ENCODE results near the gene PLIN4.
"Not testable (repeated sequence)": the region's sequence is repeated elsewhere in the genome, so short reads cannot be mapped to it uniquely, and the experiment has no call there.

The PLIN4 gene

GRCh38 chr19:4529924-4530522 lies 11.7 kb upstream of the PLIN4 start:
- DNase-seq (ENCODE audit: extremely low read depth, low read depth) = no peak
- TF ChIP-seq, protein P1, sequence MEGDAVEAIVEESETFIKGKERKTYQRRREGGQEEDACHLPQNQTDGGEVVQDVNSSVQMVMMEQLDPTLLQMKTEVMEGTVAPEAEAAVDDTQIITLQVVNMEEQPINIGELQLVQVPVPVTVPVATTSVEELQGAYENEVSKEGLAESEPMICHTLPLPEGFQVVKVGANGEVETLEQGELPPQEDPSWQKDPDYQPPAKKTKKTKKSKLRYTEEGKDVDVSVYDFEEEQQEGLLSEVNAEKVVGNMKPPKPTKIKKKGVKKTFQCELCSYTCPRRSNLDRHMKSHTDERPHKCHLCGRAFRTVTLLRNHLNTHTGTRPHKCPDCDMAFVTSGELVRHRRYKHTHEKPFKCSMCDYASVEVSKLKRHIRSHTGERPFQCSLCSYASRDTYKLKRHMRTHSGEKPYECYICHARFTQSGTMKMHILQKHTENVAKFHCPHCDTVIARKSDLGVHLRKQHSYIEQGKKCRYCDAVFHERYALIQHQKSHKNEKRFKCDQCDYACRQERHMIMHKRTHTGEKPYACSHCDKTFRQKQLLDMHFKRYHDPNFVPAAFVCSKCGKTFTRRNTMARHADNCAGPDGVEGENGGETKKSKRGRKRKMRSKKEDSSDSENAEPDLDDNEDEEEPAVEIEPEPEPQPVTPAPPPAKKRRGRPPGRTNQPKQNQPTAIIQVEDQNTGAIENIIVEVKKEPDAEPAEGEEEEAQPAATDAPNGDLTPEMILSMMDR (IDR thresholded peaks at IDR 0.05; ENCODE audit: low read depth, low read length) = no peak

DNA sequence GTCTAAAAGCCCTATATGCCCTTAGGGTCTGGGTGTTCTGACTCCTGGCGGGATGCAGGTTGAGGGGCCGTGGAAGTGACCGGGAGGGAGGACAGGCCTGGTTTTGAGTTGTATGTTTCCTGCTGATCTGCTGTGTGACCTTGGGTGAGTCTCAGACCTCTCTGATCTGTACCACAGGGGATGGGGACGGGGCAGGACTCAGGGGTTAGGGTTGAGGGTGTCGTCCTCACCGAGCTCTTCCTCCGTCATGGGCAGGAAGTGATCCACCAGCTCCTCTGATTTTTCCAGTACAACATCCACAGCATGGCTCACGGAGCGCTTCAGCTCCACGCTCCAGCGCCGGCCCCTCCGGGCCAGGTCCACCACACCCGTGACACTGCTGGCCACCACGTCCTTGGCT lies 10.6 kb upstream of the PLIN4 start:
- TF ChIP-seq, protein P1 (IDR thresholded peaks at IDR 0.05; ENCODE audit: low read depth, low read length) = no peak
- no peak for DNase-seq (ENCODE audit: extremely low read depth, low read depth)

DNA sequence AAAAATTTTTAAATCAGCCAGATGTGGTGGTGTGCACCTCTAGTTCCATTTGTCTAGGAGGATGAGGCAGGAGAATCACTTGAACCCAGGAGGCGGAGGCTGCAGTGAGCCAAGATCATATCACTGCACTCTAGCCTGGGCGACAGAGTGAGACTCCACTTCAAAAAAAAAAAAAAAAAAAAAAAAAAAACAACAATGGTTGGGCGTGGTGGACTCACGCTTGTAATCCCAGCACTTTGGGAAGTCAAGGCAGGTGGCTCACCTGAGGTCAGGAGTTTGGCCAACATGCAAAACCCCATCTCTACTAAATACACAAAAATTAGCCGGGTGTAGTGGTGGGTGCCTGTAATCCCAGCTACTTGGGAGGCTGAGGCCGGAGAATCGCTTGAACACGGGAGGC lies 9.1 kb upstream of the PLIN4 start:
- not testable (repeated sequence) for DNase-seq (ENCODE audit: extremely low read depth, low read depth)

DNA sequence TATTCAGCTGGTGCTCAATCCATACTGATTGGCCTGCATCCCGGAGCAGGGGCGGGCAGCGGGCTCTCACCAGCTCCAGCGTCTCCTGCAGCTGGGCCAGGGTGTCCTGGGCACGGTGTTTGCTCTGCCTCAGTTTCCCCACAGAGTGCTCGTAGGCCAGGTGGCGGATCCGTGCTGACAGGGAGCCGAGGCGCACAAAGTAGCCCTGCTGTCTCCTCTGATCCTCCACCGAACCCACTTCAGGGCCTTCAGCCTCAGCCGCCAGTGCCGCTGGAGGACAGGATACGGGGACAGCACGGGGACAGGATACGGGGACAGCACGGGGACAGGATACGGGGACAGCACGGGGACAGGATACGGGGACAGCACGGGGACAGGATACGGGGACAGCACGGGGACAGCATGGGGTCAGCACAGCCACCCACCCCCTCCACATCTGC lies 7.3 kb upstream of the PLIN4 start:
- TF ChIP-seq, protein P1 (IDR thresholded peaks at IDR 0.05; ENCODE audit: low read depth, low read length) = no peak
- DNase-seq (ENCODE audit: extremely low read depth, low read depth) = no peak

- TF ChIP-seq, protein P1 (IDR thresholded peaks at IDR 0.05; ENCODE audit: low read depth, low read length) = peak; percentile 84
- no peak for DNase-seq (ENCODE audit: extremely low read depth, low read depth)
These were observed 6.7 kb upstream of the PLIN4 start for GRCh38 chr19:4524808-4525562.

DNA sequence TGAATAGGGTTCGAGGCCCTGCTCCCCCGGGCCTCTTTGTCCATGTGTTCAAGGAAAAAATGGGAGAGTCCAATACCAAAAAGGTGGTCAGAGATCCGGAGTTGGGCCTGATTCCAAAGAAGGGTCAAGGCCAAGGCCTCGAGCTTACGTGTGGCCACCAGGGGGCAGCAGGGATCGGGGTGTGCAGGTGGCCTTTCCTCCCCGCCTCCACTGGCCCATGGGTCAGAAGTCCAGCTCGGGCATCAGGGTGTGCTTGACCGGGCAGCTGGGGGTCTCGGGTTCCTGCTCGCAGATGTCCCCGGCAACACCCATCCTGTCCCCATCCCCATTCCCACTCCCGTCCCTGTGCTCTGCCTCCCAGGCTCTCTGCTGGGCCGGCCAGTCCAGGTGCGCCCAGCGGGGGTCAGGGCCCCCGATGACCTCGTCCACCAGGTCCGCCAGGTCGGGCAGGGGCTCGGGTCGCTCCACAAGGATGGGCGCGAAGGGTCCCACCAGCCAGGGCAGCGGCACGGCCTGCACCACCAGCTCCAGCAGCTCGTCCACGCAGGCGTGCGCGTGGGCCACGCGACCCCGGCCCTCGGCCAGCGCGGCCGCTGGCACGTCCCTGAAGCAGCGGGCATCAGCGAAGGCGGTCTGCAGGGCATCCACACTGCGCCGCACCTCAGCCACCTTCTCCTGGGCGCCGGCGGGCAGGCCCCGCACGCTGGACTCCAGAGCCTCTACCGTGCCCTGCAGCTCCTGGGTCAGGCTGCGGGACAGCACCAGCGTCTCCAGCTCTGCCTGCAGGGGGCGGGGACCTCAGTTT lies 5.2 kb upstream of the PLIN4 start:
- TF ChIP-seq, protein P1 (IDR thresholded peaks at IDR 0.05; ENCODE audit: low read depth, low read length) = peak; percentile 72
- no peak for DNase-seq (ENCODE audit: extremely low read depth, low read depth)

- TF ChIP-seq, protein P1 (IDR thresholded peaks at IDR 0.05; ENCODE audit: low read depth, low read length) = no peak
- no peak for DNase-seq (ENCODE audit: extremely low read depth, low read depth)
These were observed 4.2 kb upstream of the PLIN4 start for GRCh38 chr19:4522291-4523002.
